Measurements from ENCODE around the gene MRPS31.

DNA sequence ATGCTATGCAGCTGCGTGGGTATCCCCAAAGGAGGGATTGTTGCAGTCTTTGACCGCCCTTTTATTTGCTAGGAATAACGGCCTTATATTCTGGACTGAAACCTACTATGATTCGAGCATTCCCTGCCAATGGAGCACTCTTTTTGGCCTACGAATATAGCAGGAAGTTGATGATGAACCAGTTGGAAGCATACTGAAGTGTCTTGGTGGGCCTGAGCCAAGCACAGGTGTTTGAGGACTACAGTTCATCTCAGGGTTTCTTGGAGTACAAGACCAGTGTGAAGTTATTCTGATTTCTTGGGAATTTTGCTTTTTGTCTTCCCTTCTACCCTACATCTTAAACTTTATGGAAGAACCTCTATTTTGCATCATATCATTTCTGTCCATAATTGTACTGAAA, 38.5 kb upstream of the MRPS31 start:
- TF ChIP-seq JUND (IDR thresholded peaks at IDR 0.05) (no peak), POLR2AphosphoS5 (IDR thresholded peaks at IDR 0.05; ENCODE audit: low read depth, low read length) (no peak), ZNF274 (IDR thresholded peaks at IDR 0.05; ENCODE audit: low read depth, low read length) (no peak), POLR2A (IDR thresholded peaks at IDR 0.05; ENCODE audit: borderline replicate concordance, extremely low read depth, insufficient read depth, insufficient read length) (no peak), SIN3A (IDR thresholded peaks at IDR 0.05; ENCODE audit: low read depth) (no peak), CEBPB (IDR thresholded peaks at IDR 0.05; ENCODE audit: low read depth) (no peak)
- TF ChIP-seq, protein P1, sequence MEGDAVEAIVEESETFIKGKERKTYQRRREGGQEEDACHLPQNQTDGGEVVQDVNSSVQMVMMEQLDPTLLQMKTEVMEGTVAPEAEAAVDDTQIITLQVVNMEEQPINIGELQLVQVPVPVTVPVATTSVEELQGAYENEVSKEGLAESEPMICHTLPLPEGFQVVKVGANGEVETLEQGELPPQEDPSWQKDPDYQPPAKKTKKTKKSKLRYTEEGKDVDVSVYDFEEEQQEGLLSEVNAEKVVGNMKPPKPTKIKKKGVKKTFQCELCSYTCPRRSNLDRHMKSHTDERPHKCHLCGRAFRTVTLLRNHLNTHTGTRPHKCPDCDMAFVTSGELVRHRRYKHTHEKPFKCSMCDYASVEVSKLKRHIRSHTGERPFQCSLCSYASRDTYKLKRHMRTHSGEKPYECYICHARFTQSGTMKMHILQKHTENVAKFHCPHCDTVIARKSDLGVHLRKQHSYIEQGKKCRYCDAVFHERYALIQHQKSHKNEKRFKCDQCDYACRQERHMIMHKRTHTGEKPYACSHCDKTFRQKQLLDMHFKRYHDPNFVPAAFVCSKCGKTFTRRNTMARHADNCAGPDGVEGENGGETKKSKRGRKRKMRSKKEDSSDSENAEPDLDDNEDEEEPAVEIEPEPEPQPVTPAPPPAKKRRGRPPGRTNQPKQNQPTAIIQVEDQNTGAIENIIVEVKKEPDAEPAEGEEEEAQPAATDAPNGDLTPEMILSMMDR (IDR thresholded peaks at IDR 0.05 in 2 of 3, conservative IDR thresholded peaks at IDR 0.05 in 1 of 3; ENCODE audit: borderline replicate concordance in 1 of 3, insufficient read depth in 1 of 3, low read depth in 2 of 3, low read length in 2 of 3): no peak
